Activated CD4-positive, alpha-beta T cell treated with anti-CD3 and anti-CD28 coated beads, Interleukin-2, amount 50 U/mL, for 16 hours (primary cell): ENCODE data around the gene HS3ST2.
"Not testable (repeated sequence)": the region's sequence is repeated elsewhere in the genome, so short reads cannot be mapped to it uniquely, and the experiment has no call there.

Experiments used
- DNase-seq: peaks from one replicate; pipeline ENCODE4 v3.0.0-alpha.2; 2020

The HS3ST2 gene

DNA sequence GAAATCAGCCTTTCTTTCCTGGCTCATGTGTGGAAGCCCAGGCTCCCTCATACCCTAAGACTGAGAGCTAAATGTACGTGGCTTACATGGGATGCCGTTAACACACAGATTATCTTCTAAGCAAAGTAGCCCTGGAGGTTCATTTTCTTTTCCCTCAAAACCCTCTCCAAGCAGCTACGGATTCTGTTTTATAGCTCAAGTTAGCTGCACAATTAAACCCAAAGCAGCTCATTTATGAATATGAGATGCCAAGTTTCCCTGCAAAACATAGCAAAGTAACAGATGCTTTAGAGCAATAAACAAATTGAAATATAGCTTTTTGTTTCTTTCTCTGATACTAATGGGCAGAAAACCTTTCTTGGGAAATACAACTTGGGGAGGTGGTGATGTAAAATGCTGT lies 72.0 kb downstream of the HS3ST2 start:
- DNase-seq = no peak

DNA sequence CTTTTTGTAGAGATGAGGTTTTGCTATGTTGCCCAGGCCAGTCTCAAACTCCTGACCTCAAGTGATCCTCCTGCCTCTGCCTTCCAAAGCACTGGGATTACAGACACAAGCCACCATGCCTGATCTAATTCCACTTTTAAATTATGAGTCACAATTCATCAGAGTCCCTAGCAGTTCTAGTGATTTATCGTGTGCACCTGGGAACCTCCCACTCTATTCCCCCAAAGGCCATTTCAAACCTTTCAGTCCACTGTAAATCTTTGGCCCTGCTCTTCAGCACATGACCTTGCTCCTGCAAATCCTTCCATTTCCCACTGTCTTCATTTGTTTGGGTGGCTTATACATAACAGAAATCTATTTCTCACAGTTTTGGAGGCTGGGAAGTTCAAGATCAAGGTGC lies 73.0 kb downstream of the HS3ST2 start:
- DNase-seq = no peak

DNA sequence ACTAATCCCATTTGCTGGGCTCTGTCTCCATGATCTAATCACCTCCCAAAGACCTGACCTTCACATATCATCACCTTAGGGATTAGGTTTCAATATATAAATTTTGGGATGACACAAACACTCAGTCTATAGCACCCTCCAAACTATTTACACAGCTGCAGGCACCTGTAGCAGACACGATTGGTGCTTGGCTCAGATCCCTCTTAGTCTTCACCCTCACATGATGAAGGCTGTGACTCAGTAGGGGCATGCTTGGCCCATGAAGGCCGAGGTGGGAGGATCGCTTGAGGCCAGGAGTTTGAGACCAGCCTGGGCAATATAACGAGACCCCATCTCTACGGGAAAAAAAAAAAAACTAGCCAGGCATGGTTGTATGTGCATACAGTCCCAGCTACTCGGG lies 73.5 kb downstream of the HS3ST2 start:
- DNase-seq = no peak

DNA sequence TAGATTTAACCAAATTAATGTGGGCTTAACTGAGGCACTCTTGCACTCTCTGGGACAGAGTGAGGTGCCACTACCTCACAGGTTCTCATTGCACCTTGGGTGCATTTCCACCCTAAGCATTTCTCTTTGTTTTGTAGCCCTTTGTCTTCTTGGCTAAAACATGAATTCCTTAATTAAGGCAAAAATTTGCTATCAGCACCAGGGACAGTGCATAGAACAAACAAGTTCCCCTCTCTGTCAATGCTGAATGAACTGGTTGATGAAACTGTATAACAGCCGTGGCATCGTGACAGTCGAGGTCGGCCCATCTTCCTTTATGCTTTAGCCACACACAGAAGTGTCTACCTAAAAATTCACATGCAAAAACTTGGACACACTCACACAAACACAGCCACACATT lies 74.8 kb downstream of the HS3ST2 start:
- no peak for DNase-seq

DNA sequence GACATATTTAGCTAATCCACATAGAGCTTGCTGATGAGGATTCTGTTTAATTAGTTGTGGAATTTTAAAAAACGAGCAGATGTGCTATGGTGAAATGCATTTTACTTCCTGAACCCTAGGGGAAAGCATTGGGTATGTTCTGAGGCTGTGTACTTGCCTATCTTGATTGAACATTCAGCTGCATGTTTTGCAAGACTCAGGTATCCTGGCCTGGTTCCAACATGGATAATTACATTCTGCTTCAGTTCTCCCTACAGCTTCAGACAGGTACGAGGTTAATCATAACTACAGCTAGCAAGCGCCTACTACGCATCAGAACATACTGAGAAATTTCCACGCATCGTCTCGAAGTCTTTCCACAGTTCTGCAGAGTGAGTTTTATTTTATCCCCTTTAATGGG lies 77.0 kb downstream of the HS3ST2 start:
- no peak for DNase-seq

DNA sequence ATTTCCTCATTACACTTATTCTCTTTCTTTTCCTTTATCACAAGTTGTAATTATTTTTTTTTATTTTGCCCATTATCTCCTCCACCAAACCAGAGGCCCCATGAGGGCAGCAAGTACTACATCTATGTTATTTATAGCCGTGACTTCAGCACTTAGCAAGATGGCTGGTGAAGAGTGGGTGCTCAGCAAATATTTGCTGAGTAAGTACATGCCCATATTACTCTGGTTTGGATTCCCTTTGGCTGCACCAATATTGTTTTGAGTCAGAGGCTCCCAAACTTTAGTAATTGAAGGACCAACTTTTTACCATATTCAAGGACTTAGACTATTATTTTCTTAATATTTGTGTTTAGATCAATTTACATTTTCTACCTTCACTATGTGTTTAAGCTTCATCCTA lies 83.2 kb downstream of the HS3ST2 start:
- DNase-seq = no peak

DNA sequence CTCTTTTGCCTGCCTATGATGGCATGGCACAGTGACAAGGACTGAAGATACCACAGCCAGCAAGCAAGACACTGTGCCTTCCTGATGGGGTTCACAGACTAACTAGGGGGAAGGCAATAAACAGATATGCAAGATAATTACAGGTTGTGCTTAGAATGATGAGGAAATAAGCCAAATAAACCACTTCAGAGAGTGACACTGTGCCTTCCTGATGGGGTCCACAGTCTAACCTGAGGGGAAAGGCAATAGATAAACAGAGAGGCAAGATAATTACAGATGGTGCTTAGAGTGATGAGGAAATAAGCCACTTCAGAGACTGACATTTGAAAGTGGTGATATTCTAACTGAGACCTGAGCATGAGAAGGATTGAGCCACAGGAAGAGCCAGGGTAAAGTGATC lies 84.2 kb downstream of the HS3ST2 start:
- no peak for DNase-seq

DNA sequence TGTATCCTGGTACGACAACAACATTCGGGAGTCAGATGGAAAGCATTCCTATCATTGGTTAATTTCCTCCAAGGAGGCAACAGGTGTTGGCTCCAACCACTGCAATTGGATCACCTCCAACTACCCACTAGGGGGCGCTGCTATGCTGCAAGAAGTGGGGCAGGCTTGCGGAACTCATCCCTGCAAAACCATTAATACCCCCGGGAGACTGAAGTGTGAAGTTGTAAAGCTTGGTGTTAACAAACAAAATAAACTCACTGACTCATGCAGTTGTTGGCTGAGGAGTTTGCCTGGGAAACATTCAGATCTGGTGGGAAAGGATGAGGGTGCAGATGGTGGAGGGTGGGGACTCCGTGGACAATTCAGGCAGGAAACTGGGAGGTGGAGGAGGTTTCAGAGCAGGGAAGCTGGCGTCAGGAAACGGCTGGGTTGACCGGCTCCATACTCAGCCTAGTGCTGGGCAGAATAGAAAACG lies 84.9 kb downstream of the HS3ST2 start:
- DNase-seq = peak; percentile 64

DNA sequence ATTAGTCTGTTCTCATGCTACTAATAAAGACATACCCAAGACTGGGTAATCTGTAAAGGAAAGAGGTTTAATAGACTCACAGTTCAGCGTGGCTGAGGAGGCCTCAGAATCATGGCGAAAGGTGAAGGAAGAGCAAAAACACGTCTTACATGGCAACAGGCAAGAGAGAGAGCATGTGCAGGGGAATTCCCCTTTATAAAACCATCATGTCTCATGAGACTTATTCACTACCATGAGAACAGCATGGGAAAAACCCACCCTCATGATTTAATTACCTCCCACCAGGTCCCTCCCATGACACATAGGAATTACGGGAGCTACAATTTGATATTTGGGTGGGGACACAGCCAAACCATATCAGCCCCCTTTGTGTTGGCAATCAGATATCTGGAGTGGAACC lies 85.6 kb downstream of the HS3ST2 start:
- not testable (repeated sequence) for DNase-seq

DNA sequence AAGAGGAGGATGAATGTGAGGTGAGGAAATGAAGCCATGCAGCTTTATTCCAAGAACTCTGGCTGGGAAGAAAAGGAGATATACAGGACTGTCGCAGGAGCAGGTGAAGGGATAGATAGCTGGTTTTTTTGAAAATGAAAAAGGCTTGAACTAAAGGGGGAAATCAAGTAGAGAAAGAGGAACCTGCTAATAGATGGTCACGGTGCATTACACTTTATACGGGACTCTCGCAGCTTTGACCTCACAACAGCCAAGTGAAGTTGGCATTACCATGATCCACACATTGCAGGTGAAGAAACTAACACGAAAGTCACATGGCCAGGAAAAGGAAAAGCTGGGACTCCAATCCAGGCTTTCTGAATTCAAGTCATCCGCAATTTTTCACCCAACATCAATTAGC lies 86.9 kb downstream of the HS3ST2 start:
- DNase-seq = no peak

DNA sequence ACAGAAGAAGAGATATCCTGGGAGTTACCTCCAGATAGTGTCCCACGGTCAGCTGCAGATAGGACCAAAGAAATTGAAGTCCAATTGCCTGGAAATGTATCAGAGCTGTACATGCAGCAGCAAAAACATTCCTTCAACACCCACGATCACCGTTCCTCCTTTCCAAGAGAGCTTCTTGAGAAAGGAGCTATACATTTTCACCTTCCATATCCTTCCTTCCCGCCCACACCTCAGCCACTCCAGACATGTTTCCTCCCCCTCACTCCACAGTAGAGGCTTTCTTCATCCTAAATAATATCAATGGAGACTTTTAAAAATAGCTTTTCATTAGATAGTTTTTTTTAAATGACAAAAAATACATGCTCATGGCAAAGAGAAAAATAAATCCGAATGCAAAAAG lies 87.6 kb downstream of the HS3ST2 start:
- DNase-seq = no peak

DNA sequence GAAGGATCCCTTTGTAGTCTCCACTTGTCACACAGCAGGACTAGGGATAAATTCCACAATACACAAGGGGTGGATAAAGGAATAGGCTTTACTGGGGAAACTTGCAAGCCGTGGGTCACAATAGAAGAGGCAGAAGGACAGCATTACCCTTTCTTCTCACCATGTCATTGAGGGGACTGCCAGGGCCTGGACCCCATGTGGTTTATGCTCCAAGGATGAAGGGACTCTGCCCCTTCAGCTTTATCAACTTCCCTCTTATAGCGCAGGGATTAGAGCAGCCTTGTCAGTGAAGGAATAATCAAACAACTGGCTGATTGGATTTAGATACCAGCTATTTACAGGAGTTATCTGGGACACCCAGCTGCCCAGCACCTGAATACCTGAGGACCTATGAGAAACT lies 89.8 kb downstream of the HS3ST2 start:
- DNase-seq = no peak

DNA sequence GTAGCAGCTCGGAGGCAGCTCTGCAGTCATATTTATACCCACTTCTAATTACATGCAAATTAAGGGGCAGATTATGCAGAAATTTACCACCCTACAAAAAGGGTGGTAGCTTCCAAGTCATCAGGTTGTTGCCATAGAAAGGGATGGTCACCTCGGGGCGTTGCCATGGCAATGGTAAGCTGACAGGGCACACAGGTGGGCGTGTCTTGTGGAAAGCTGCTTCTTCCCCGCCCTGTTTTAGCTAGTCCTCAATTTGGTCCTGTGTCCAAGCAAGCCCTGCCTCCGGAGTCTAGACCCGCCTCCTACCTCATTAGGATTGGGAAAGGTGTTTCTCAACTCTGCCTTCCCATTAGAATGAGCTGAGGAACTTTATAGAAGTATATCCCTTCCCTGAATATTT lies 98.7 kb downstream of the HS3ST2 start:
- DNase-seq = no peak

DNA sequence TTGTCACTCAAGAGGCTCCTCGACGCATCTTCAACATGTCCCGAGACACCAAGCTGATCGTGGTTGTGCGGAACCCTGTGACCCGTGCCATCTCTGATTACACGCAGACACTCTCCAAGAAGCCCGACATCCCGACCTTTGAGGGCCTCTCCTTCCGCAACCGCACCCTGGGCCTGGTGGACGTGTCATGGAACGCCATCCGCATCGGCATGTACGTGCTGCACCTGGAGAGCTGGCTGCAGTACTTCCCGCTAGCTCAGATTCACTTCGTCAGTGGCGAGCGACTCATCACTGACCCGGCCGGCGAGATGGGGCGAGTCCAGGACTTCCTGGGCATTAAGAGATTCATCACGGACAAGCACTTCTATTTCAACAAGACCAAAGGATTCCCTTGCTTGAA lies 101.0 kb downstream of the HS3ST2 start:
- no peak for DNase-seq

DNA sequence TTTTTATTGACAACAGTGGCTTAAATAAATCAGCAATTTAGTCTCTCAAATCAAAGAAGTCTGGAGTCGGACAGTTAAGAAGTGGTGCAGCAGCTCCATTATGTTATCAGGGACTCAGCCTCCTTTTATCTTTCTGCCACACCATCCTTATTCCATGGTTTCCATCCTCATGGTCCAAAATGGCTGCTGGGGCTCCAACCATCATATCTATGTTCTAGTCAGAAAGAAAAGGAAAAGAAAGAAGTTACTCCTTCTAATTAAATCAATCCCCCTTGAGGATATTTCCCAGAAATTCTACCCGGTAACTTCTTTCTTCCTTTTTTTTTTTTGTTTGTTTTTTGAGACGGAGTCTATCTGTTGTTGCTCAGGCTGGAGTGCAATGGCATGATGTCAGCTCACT lies 109.5 kb downstream of the HS3ST2 start:
- DNase-seq = no peak

DNA sequence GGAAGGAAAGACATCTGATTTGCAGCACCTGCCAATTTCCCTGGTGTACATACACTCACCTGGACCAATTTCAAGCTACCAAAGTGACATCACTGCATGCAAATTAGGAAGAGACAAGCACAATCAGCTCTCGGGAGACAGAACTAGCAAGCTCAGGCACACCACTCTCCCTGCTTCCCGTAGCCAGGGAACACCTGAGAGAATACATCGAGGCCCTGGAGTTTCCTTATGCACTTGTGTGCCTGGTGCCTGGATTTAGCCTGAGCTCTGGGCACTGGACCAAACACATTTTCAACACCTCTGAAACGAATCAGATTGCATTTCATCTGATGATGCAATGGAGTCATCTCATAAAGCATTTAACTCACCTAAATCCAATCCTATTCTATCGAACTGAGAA lies 110.5 kb downstream of the HS3ST2 start:
- DNase-seq = no peak

DNA sequence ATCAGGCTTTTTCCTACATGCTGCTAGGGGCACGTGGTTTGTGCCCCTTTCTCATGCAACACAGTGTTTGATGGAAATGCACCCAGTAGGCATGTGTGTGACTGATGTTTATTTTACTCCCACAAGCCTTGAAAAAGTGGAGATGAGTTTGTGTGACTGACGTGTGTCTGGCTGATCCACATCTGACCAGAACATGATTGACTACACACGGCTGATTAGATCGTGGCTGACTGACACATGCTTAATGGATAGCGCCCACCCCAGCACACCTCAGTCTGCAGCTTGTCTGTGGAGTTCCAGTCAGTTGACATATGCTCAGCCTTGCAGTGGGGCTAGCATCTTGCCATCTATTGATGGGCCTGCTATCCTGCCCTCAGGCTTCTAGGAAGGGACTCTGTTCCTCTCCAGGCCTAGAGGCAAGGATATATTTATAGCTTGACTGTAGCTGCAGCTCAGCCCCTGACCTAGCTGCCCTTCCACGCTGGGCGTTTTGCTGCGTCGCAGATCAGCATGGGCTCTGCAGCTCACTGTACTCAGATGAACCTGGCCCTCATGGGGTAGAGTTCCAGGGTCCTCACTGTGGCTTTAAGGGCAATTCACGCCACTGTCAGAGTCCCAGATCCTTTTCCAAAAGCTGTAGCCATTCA lies 112.3 kb downstream of the HS3ST2 start:
- no peak for DNase-seq

DNA sequence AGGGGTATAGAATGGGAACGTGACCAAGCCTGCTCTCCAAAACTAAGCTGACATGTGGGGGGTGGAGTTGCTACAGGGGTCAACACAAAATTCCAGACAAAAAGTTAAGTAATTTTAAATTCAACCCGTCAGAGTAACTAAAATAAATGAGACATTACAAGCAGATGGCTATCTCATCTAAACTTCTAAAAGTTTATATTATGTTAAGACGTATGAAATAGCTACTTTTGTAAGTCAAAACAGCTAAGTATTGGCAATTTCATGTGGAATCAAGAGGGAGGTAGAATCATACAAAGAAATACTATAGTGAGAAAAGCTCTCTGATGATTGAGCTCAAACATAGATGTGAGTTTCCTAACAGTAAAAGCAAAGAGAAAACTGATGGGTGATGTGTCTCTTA lies 113.3 kb downstream of the HS3ST2 start:
- DNase-seq = no peak

DNA sequence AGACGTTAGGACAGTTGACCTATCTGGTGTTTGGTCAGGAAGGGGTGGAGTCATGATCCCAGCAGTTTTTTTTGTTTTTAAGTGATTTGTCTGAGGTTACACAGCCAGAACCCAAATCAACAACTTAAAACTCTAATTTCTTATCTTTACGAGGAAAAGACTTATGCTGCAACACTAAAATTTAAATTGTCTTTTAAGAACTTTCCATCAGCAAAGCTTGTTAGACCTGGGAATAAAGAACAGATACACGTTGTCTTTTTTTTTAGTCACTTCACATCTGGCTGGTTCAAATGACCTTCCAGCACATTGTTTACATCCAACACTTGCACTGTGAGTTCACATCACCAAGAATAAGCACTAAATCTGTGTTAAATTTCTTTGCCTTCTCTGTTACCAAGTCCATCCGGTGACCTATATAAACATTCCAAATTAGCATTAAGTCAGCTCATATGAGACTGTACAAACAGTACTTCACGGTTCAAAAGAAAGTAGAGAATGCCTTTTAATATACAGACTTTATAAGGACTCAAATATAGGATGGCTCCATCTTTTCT lies 115.0 kb downstream of the HS3ST2 start:
- no peak for DNase-seq

DNA sequence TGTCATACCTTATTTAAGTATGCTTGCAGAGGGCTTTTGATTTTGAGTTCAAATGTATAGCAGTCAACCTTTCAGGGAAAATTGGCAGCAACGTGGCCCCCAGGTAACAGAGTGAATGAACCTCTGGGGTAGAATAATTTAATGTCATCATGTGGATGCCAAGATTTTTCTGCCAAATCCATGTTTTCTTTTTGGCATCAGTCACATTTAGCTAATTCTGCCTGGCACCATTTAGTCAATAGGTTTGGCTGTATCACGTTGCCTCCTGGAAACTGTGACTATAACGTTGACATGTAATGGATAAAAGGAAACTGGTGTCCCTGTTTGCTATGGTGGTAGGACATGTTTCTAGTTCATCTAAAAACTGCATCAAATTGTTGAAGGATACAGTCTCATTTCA lies 115.5 kb downstream of the HS3ST2 start:
- DNase-seq = no peak

DNA sequence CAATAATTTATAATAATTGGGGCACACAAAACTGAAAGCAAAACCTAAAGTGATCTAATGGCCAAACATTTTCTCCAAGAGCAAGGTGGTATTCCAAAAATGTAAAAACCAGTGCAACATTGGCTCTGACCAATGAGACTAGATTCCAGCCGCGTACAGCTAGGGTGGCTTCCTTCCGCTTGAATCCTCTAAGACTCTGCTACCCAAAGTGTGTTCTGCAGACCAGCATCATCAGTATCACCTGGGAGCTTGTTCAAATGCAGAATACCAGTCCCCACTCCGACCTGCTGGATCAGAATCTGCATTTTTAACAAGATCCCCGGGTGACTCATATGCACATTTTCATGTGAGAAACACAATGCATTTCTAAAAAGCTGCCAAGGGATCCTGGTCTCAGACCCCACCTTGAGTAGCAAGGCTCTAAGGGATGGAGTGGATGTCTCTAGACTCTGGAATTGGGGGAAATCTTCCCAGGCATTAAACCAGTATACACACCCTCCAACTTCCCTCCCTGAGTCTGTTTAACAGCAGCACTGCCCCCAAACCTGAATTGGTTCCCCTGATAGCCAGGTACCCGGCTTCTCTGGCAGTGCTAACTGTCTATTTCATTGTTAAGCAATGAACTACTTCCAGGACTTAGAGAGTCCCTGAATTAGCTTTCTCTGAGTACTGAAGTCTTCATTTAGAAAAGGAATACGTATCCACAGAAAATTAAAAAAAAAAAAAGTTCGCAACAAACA lies 118.2 kb downstream of the HS3ST2 start:
- DNase-seq = no peak

DNA sequence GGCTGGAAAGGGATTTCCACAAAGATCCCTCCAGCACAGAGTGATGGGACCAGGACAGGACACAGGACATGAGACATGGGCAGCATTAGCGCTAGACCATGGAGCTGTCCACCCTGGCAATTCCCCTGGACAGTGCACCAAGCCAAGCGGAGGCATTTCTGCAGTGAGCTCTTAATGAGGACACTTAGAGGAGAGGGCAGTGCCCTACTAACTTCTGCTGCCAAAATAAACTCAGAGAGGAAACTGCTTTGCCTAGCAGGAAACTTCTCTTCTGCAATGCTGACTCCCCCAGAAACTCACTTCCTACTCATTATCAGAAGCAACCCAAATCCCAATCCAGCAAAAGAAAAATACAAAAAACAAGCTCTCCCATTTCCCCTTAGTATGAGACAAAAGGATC lies 119.2 kb downstream of the HS3ST2 start:
- DNase-seq = no peak

DNA sequence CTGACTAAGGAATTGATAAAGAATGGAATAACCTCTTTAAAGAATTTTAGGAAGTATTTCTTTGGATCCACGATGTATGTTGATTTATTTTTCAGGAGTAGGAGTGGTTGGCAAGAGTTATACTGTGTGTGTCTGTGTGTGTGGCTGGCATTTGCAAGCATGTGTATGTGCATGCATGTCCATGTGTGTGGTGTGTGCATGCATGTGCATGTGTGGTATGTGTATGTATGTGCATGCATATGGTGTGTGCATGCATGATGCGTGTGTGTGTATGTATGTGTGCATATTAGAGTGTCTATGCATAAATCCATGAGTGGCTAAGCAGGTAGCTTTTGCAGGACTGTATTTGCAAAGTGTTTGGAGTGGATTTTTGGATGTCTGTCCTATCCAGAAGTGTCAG lies 120.8 kb downstream of the HS3ST2 start:
- DNase-seq = no peak

DNA sequence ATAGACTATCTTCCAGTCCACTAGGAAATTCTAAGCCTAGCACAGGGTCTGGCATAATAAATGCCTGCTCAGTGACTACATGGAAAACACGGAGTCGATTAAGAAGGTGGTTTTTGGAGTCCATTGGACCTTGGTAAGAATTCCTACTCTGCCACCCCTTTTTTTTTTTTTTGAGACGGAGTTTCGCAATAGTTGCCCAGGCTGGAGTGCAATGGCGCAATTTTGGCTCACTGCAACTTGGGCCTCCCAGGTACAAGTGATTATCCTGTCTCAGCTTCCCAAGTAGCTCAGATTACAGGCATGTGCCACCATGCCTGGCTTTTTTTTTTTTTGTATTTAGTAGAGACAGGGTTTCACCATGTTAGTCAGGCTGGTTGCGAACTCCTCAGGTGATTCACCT lies 123.2 kb downstream of the HS3ST2 start:
- DNase-seq = no peak

DNA sequence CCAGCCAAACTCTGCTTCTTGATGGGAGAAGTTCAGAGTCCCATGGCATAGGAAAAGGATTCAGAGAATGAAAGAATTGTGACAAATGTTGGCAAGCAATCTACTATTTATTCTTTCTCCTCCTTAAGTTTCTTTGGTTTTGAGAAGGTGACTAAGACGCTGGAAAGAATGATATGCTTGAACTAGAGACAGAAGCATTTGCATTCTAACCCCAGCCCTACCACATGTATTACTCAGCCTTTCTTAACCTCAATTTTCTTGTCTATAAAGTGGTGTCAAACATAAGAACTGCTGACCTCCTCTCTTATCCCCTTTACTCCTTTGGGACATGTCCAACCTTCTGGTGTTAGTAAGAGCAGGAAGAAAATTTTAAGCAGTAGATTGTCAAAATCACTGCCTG lies 124.7 kb downstream of the HS3ST2 start:
- no peak for DNase-seq
